ENCODE measurements around the gene FARS2.

GRCh38 chr6:5522147-5522546 lies 260.8 kb downstream of the FARS2 start:
- TF ChIP-seq CTCF (IDR thresholded peaks at IDR 0.05; ENCODE audit: extremely low read depth in 1 of 2, insufficient read depth in 1 of 2, low read depth in 1 of 2, low read length in 2 of 2) (no peak), POLR2A (IDR thresholded peaks at IDR 0.05; ENCODE audit: low read depth, low read length) (no peak), POLR2AphosphoS5 (IDR thresholded peaks at IDR 0.05; ENCODE audit: insufficient read depth, low read depth, low read length) (no peak), JUN (IDR thresholded peaks at IDR 0.05; ENCODE audit: borderline replicate concordance, insufficient read depth, insufficient read length, low read depth) (no peak), MAX (IDR thresholded peaks at IDR 0.05; ENCODE audit: insufficient read depth, insufficient read length) (no peak)
